ENCODE measurements around the gene USH1C. TPM values are rescaled to one million over a fixed set of nuclear protein-coding genes. Genes with fewer than 3 reads are reported as not detected.

USH1C gene
- total RNA-seq, 3 donors from 2014 or later: 81.7 to 229 (median 141) TPM

GRCh38 chr11:17459236-17459896, 84.8 kb downstream of the USH1C start:
- Histone ChIP-seq H3K4me3 (no peak overlapping the region), H3K36me3 (ENCODE audit: low read depth) (no peaks in the 10 kb centered on the region), H3K4me1 (ENCODE audit: low read depth) (no peaks in the 10 kb centered on the region), H3K9me3 (no peaks in the 10 kb centered on the region)
- DNase-seq (peak in 1 of 3 donors; percentile 12), ATAC-seq (no peak)
- intact Hi-C loops (cut with DNase I, micrococcal nuclease): no loop called here
- no peak for TF ChIP-seq CTCF (IDR thresholded peaks at IDR 0.05)

GRCh38 chr11:17458268-17458667, 85.9 kb downstream of the USH1C start:
- no peak for DNase-seq
- ATAC-seq: no peak
- Histone ChIP-seq H3K9me3 (no peaks in the 10 kb centered on the region), H3K4me1 (ENCODE audit: low read depth) (no peaks in the 10 kb centered on the region), H3K36me3 (ENCODE audit: low read depth) (no peaks in the 10 kb centered on the region), H3K4me3 (no peak overlapping the region)
- TF ChIP-seq CTCF (IDR thresholded peaks at IDR 0.05): no peak
- intact Hi-C loops (cut with DNase I, micrococcal nuclease): no loop called here

- no peaks in the 10 kb centered on the region for H3K4me1 ChIP-seq (ENCODE audit: low read depth)
- intact Hi-C loops (cut with DNase I, micrococcal nuclease): no loop called here
- H3K9me3 ChIP-seq: no peaks in the 10 kb centered on the region
- no peak for DNase-seq
- ATAC-seq: no peak
- no peaks in the 10 kb centered on the region for H3K36me3 ChIP-seq (ENCODE audit: low read depth)
- no peak overlapping the region for H3K4me3 ChIP-seq
- no peak for TF ChIP-seq CTCF (IDR thresholded peaks at IDR 0.05)
These were observed 86.6 kb downstream of the USH1C start for GRCh38 chr11:17457396-17458173.

- H3K36me3 ChIP-seq (ENCODE audit: low read depth): no peaks in the 10 kb centered on the region
- intact Hi-C loops (cut with DNase I, micrococcal nuclease): no loop called here
These were observed 91.5 kb downstream of the USH1C start for GRCh38 chr11:17452668-17453067.

GRCh38 chr11:17449158-17449557, 95.1 kb downstream of the USH1C start:
- Histone ChIP-seq H3K36me3 (ENCODE audit: low read depth) (no peaks in the 10 kb centered on the region), H3K4me3 (no peak overlapping the region), H3K9me3 (no peaks in the 10 kb centered on the region), H3K4me1 (ENCODE audit: low read depth) (no peaks in the 10 kb centered on the region)
- ATAC-seq (no peak), DNase-seq (no peak)
- intact Hi-C loops (cut with DNase I, micrococcal nuclease): no loop called here
- no peak for TF ChIP-seq CTCF (IDR thresholded peaks at IDR 0.05)

More at GRCh38 chr11:17452668-17453067, 91.5 kb downstream of the USH1C start:
- ATAC-seq (no peak), DNase-seq (no peak)
- Histone ChIP-seq H3K4me3 (no peak overlapping the region), H3K9me3 (no peaks in the 10 kb centered on the region), H3K4me1 (ENCODE audit: low read depth) (no peaks in the 10 kb centered on the region)
- TF ChIP-seq CTCF (IDR thresholded peaks at IDR 0.05): no peak
